Stimulated activated effector memory CD8-positive, alpha-beta T cell treated with anti-CD3 and anti-CD28 coated beads, Interleukin-12 subunit alpha, Interleukin-12 subunit beta, amount 100 ng/mL, for 72 hours (primary cell): Measurements from ENCODE around the gene BICC1.

Experiments used
- ATAC-seq: fragments of 150-1000 bp; cut with Tn5 transposase; 2 replicates; pipeline ENCODE4 v1.10.0; 2021
- DNase-seq, 2 donors: peaks; one replicate each; pipeline ENCODE4 v3.0.0; 2021 to 2022; ENCODE audit warnings: low spot score in 2 of 2
- H3K27ac Mint-ChIP-seq: one replicate; pipeline ENCODE4 v1.8.0; 2022; ENCODE audit warnings: mild to moderate bottlenecking, mixed read lengths
- H3K36me3 Mint-ChIP-seq: one replicate; pipeline ENCODE4 v1.8.0; 2022; ENCODE audit warnings: mild to moderate bottlenecking, mixed read lengths
- H3K4me1 Mint-ChIP-seq: one replicate; pipeline ENCODE4 v1.8.0; 2022; ENCODE audit warnings: mixed read lengths
- H3K4me3 Mint-ChIP-seq: one replicate; pipeline ENCODE4 v1.8.0; 2022; ENCODE audit warnings: mild to moderate bottlenecking, mixed read lengths
- H3K9me3 Mint-ChIP-seq: one replicate; pipeline ENCODE4 v1.8.0; 2022; ENCODE audit warnings: mixed read lengths

BICC1 gene

DNA sequence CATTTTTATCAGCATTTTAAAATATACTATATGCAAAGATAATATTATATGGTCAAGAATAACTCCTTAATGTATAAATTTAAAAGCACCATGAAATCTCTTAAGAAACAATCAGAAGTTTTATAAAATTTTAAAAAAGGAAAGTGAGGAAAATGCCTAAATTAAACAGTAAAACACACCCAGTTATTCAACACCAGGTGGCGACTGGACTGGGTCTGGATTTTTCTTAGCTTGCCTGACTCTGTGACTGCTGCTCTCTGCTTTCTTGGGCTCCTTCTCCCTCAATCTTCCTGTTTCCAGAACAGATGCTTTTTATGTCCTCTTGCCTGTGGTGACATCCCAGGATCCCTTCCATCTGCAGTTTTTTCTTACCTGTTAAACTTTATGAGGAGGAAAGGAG lies 200.3 kb downstream of the BICC1 start:
- no peak for ATAC-seq
- Mint-ChIP-seq H3K27ac (no peak overlapping the region), H3K9me3 (no peaks in the 10 kb centered on the region)

GRCh38 chr10:58714409-58714808 lies 201.7 kb downstream of the BICC1 start:
- H3K27ac Mint-ChIP-seq: no peak overlapping the region
- H3K36me3 Mint-ChIP-seq: no peaks in the 10 kb centered on the region
- ATAC-seq: no peak
- no peaks in the 10 kb centered on the region for H3K4me1 Mint-ChIP-seq
- H3K4me3 Mint-ChIP-seq: no peak overlapping the region
- DNase-seq: no peak
- no peaks in the 10 kb centered on the region for H3K9me3 Mint-ChIP-seq

More for the DNA sequence above, 200.3 kb downstream of the BICC1 start:
- Mint-ChIP-seq H3K36me3 (no peaks in the 10 kb centered on the region), H3K4me3 (no peak overlapping the region), H3K4me1 (no peaks in the 10 kb centered on the region)
- no peak for DNase-seq

DNA sequence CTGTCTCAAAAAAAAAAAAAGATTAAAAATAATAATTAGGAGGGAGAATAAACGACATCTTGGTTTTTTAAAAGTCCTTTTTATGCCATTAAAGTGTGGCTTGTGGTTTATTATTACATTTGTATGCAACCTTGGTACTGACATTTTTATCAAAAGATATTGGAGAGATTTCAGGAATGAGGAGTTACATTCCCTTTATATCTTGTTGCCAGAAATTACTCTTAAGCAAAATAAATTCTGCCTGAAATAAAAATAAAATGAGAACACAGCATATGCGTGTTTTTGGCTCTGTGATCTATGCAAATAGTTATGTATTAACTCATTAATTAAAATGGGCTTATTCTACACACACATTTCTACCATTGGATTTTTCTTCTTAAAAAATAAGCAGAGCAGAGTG lies 202.4 kb downstream of the BICC1 start:
- H3K9me3 Mint-ChIP-seq: no peaks in the 10 kb centered on the region
- H3K27ac Mint-ChIP-seq: no peak overlapping the region
- no peaks in the 10 kb centered on the region for H3K36me3 Mint-ChIP-seq
- DNase-seq (no peak), ATAC-seq (no peak)
- no peak overlapping the region for H3K4me3 Mint-ChIP-seq
- H3K4me1 Mint-ChIP-seq: no peaks in the 10 kb centered on the region

GRCh38 chr10:58718596-58718995 lies 205.9 kb downstream of the BICC1 start:
- H3K9me3 Mint-ChIP-seq: no peaks in the 10 kb centered on the region
- no peak overlapping the region for H3K27ac Mint-ChIP-seq
- ATAC-seq: no peak
- DNase-seq: no peak
- H3K4me3 Mint-ChIP-seq: no peak overlapping the region
- H3K4me1 Mint-ChIP-seq: peaks cover 5% of the 10 kb centered on the region
- H3K36me3 Mint-ChIP-seq: no peaks in the 10 kb centered on the region

DNA sequence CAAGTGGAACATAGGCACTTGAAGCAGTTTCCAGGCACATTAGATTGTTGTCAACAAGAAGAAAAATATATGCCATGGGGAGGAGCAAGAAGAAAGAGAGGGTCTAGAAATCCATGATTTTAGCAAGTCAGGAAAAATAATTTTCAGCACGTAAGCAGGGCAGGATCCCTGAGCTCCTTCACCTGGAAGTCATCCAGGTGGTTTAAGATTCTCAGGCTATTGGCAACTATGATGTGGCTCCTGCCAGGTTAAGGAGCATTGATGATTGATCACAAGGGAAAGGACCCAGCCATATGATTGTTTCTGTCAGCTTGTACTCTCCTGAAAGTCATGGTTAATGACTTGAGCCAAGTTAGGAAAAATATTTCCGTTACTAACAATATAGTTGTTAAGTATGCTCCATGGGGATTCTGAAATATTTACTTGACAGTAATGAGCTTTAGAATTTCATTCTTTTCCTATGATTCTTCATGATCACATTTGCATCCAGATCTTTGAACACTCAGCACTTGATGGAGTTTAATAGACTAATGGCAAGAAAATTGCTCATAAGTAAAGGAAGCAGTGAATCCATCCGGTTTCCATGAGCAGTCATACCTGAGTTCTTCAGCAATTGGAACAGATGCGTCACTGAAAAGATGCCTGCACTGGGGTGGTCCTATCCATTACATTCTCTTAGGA lies 209.1 kb downstream of the BICC1 start:
- no peak for ATAC-seq
- Mint-ChIP-seq H3K4me1 (peaks cover 5% of the 10 kb centered on the region), H3K4me3 (no peak overlapping the region), H3K36me3 (no peaks in the 10 kb centered on the region), H3K9me3 (no peaks in the 10 kb centered on the region), H3K27ac (no peak overlapping the region)
- DNase-seq: no peak

GRCh38 chr10:58723186-58723585 lies 210.5 kb downstream of the BICC1 start:
- H3K9me3 Mint-ChIP-seq: no peaks in the 10 kb centered on the region
- no peak overlapping the region for H3K4me3 Mint-ChIP-seq
- DNase-seq (no peak), ATAC-seq (no peak)
- H3K36me3 Mint-ChIP-seq: no peaks in the 10 kb centered on the region
- H3K4me1 Mint-ChIP-seq: peaks cover 5% of the 10 kb centered on the region
- H3K27ac Mint-ChIP-seq: no peak overlapping the region

- Mint-ChIP-seq H3K4me3 (no peak overlapping the region), H3K4me1 (peaks cover 5% of the 10 kb centered on the region), H3K9me3 (no peaks in the 10 kb centered on the region), H3K27ac (no peak overlapping the region), H3K36me3 (no peaks in the 10 kb centered on the region)
- ATAC-seq (no peak), DNase-seq (no peak)
Measured at GRCh38 chr10:58723966-58724365, 211.3 kb downstream of the BICC1 start.

DNA sequence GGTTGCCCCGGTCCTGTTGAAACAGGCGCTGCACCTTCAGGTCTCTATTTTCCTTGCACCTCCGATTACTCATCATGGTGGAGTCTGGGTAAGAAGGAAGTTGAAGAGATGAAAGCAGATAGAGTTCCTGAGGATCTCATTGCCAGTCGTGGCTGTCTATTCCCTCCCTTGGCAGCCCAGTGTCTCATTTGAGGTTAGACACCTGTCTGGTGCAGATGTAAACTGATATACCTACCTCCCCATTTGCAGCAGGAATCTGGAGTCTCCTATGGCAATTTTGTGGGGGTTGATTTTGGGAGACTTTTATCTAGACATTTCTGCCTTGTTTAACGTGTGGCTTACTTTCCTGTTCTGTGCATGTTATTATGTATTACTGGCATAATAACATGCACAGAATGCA lies 212.1 kb downstream of the BICC1 start:
- Mint-ChIP-seq H3K4me3 (no peak overlapping the region), H3K9me3 (no peaks in the 10 kb centered on the region), H3K27ac (no peak overlapping the region), H3K4me1 (peaks cover 5% of the 10 kb centered on the region), H3K36me3 (no peaks in the 10 kb centered on the region)
- ATAC-seq (no peak), DNase-seq (no peak)

DNA sequence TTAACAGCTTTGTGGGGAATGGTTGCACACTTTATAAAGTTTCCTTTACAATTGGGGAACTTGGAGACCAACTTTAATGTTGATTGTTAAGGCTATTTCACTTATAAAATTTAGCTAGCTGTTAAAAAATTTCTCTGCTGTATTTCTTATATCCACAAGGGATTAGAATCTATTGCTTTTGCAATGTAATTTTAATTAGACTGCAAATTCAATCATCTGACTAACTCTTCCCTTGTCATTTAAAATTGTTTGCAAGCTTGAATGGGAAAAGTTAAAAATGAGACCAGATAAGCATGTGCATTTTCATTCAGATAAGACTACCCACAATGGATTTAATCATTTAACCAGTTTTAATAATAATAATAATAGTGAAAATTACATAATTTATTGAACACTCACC lies 213.2 kb downstream of the BICC1 start:
- Mint-ChIP-seq H3K9me3 (no peaks in the 10 kb centered on the region), H3K36me3 (no peaks in the 10 kb centered on the region), H3K27ac (no peak overlapping the region), H3K4me1 (peaks cover 5% of the 10 kb centered on the region), H3K4me3 (no peak overlapping the region)
- ATAC-seq: no peak
- no peak for DNase-seq

GRCh38 chr10:58727633-58728032 lies 215.0 kb downstream of the BICC1 start:
- no peak for ATAC-seq
- no peaks in the 10 kb centered on the region for H3K36me3 Mint-ChIP-seq
- peaks cover 5% of the 10 kb centered on the region for H3K9me3 Mint-ChIP-seq
- H3K4me1 Mint-ChIP-seq: peaks cover 5% of the 10 kb centered on the region
- no peak for DNase-seq
- H3K27ac Mint-ChIP-seq: no peak overlapping the region
- H3K4me3 Mint-ChIP-seq: no peak overlapping the region

- H3K36me3 Mint-ChIP-seq: no peaks in the 10 kb centered on the region
- H3K9me3 Mint-ChIP-seq: peaks cover 5% of the 10 kb centered on the region
- no peak overlapping the region for H3K4me3 Mint-ChIP-seq
- no peak for DNase-seq
- ATAC-seq: no peak
- no peaks in the 10 kb centered on the region for H3K4me1 Mint-ChIP-seq
- no peak overlapping the region for H3K27ac Mint-ChIP-seq
Measured at GRCh38 chr10:58731276-58731675, 218.6 kb downstream of the BICC1 start.

DNA sequence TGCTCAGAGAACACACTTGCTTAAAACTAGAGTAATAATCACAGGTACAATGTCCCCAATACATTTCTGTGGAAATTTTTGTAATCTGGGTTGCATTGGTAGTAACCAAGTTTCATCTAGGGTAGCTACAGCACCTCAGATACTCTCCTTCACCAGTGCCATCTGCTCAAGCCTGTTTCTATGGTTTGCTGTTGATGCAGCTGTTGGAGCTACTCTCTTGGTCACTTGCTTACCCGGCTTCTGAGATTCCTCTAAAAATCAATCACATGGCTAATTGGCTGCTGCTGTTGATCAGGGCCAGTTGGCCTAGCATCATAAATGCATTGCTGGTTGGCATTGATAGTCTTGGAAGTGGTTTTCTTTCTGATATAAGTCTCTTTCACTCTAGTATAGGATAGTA lies 220.8 kb downstream of the BICC1 start:
- DNase-seq: no peak
- H3K4me1 Mint-ChIP-seq: no peaks in the 10 kb centered on the region
- H3K27ac Mint-ChIP-seq: no peak overlapping the region
- no peak for ATAC-seq
- H3K9me3 Mint-ChIP-seq: peaks cover 5% of the 10 kb centered on the region
- H3K36me3 Mint-ChIP-seq: no peaks in the 10 kb centered on the region
- no peak overlapping the region for H3K4me3 Mint-ChIP-seq

- no peak for DNase-seq
- H3K36me3 Mint-ChIP-seq: no peaks in the 10 kb centered on the region
Measured at GRCh38 chr10:58734116-58734515, 221.4 kb downstream of the BICC1 start.

DNA sequence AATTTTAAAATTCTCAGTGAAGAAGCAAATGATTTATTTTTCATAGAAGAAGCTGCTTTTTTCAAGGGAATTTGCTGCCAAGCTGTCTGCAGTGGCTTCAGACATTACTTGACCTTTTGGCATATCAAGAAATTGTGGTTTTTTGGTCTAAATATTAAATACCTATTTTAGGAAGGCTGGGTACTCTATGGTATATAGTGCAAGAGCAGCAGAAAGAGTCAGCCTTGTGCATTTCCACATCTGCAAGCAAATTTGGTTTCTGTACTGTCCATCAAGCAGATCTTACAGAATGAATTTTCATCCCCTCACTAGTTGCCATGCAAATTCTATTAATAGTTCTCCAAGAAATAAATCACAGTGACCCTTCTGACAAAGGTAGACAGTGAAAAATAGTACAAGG lies 222.0 kb downstream of the BICC1 start:
- H3K4me1 Mint-ChIP-seq: no peaks in the 10 kb centered on the region
- no peaks in the 10 kb centered on the region for H3K36me3 Mint-ChIP-seq
- no peak overlapping the region for H3K4me3 Mint-ChIP-seq
- H3K9me3 Mint-ChIP-seq: peaks cover 5% of the 10 kb centered on the region
- DNase-seq (no peak), ATAC-seq (no peak)
- H3K27ac Mint-ChIP-seq: no peak overlapping the region

More at GRCh38 chr10:58734116-58734515, 221.4 kb downstream of the BICC1 start:
- Mint-ChIP-seq H3K9me3 (peaks cover 5% of the 10 kb centered on the region), H3K4me3 (no peak overlapping the region), H3K27ac (no peak overlapping the region), H3K4me1 (no peaks in the 10 kb centered on the region)
- ATAC-seq: no peak

DNA sequence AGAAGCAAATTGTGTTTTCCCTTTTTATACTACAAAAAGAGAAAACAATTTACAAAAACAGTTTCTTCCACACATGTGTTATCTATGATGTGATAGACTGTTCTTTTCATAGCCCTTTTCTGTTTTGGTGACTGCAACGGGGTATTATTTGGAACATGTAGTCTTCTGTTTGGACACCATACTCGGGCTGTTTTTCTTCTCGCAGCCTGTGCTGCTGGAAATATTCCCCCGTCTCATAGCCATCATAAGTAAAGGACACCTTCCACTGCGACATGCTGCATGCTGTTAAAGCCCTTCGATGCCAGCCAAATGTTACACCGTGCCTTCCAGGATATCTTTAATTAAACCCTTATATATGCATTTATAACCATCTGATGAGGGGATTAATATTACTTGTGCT lies 222.4 kb downstream of the BICC1 start:
- Mint-ChIP-seq H3K36me3 (no peaks in the 10 kb centered on the region), H3K9me3 (peaks cover 5% of the 10 kb centered on the region), H3K4me1 (no peaks in the 10 kb centered on the region), H3K27ac (no peak overlapping the region), H3K4me3 (no peak overlapping the region)
- no peak for ATAC-seq
- DNase-seq: no peak

- Mint-ChIP-seq H3K4me3 (no peak overlapping the region), H3K27ac (no peak overlapping the region), H3K9me3 (no peaks in the 10 kb centered on the region), H3K4me1 (no peaks in the 10 kb centered on the region), H3K36me3 (no peaks in the 10 kb centered on the region)
- no peak for ATAC-seq
- no peak for DNase-seq
Measured at GRCh38 chr10:58740620-58741369, 228.1 kb downstream of the BICC1 start.
